Measurements from ENCODE around the gene CENPP. TPM values are rescaled to one million over a fixed set of nuclear protein-coding genes. Genes with fewer than 3 reads are reported as not detected.

CENPP gene
- total RNA-seq, 1 experiment from 2014 or later = 8.3 TPM

GRCh38 chr9:92278110-92278509 is 47.6 kb upstream of the CENPP start:
- Histone ChIP-seq H4K20me1 (ENCODE audit: low read length) (no peaks in the 10 kb centered on the region), H3K9me2 (replicated peaks; ENCODE audit: low read length) (no peaks in the 10 kb centered on the region), H3K27me3 (ENCODE audit: low read length) (no peaks in the 10 kb centered on the region), H3K4me1 (ENCODE audit: insufficient read depth, low read length) (no peaks in the 10 kb centered on the region), H3K27ac (ENCODE audit: low read length) (no peak overlapping the region), H3K79me2 (ENCODE audit: low read length) (peaks cover 3% of the 10 kb centered on the region; the same call in 1 of the 2 replicates), H3K4me2 (ENCODE audit: low read length) (no peak overlapping the region), H3K36me3 (ENCODE audit: low read depth, low read length) (peaks cover 69% of the 10 kb centered on the region), H3K4me3 (ENCODE audit: low read length) (no peak overlapping the region), H3F3A (ENCODE audit: low read length, unreplicated experiment) (no peaks in the 10 kb centered on the region), H3K9me3 (ENCODE audit: low read length) (no peaks in the 10 kb centered on the region), H2AFZ (ENCODE audit: low read length) (no peak overlapping the region), H3K9ac (ENCODE audit: low read length) (no peak overlapping the region)
- ChIA-PET POLR2A (ENCODE audit: unreplicated experiment) (interaction anchor here (0.7 kb wide), 1 partner anchor 24 kb away, joined by 3 read pairs; no protein-coding TSS in a partner anchor), CTCF (no interaction called here)
- DNase-seq (peak; percentile 10), ATAC-seq (no peak; the same call in 1 of the 2 replicates)
- TF ChIP-seq EZH2 (IDR thresholded peaks at IDR 0.05; ENCODE audit: low read length, unreplicated experiment) (no peak), EZH2phosphoT487 (IDR thresholded peaks at IDR 0.05; ENCODE audit: borderline replicate concordance, low read length) (no peak)
- TF ChIP-seq, protein P1, sequence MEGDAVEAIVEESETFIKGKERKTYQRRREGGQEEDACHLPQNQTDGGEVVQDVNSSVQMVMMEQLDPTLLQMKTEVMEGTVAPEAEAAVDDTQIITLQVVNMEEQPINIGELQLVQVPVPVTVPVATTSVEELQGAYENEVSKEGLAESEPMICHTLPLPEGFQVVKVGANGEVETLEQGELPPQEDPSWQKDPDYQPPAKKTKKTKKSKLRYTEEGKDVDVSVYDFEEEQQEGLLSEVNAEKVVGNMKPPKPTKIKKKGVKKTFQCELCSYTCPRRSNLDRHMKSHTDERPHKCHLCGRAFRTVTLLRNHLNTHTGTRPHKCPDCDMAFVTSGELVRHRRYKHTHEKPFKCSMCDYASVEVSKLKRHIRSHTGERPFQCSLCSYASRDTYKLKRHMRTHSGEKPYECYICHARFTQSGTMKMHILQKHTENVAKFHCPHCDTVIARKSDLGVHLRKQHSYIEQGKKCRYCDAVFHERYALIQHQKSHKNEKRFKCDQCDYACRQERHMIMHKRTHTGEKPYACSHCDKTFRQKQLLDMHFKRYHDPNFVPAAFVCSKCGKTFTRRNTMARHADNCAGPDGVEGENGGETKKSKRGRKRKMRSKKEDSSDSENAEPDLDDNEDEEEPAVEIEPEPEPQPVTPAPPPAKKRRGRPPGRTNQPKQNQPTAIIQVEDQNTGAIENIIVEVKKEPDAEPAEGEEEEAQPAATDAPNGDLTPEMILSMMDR (conservative IDR thresholded peaks at IDR 0.05; ENCODE audit: low read depth, low read length) = no peak
- intact Hi-C loops (cut with micrococcal nuclease) = no loop called here
- no TSS peak for BruUV-seq (replicated peaks)

DNA sequence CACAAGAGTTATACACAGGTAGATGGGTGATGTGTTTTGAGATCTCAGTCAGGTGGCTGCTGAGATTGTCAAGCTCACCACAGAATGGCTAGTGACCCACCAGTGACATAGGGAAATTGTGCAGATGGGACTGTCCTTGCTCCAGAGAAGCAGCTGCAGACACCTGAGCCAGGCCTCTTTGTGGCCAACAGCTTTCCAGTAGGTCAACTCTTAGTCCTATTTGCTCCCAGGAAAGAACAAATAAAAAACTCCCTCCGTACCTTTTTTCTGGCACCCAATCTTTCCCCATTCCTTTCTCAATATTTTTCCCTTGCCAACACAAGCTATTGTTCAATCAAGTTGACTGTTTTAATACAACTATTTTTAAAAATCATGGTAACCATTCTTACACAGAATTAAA is 46.5 kb upstream of the CENPP start:
- H3K27ac ChIP-seq (ENCODE audit: low read length) = no peak overlapping the region
- H2AFZ ChIP-seq (ENCODE audit: low read length) = no peak overlapping the region
- DNase-seq (no peak), ATAC-seq (no peak)
- H3K9me3 ChIP-seq (ENCODE audit: low read length) = no peaks in the 10 kb centered on the region
- no peaks in the 10 kb centered on the region for H3K27me3 ChIP-seq (ENCODE audit: low read length)
- no peaks in the 10 kb centered on the region for H4K20me1 ChIP-seq (ENCODE audit: low read length)
- H3K4me3 ChIP-seq (ENCODE audit: low read length) = no peak overlapping the region
- H3K79me2 ChIP-seq (ENCODE audit: low read length) = peaks cover 9% of the 10 kb centered on the region
- H3K36me3 ChIP-seq (ENCODE audit: low read depth, low read length) = peaks cover 70% of the 10 kb centered on the region
- CTCF ChIA-PET = no interaction called here
- TF ChIP-seq, protein P1 (conservative IDR thresholded peaks at IDR 0.05; ENCODE audit: low read depth, low read length) = no peak
- BruUV-seq (replicated peaks) = no TSS peak
- no peaks in the 10 kb centered on the region for H3K9me2 ChIP-seq (replicated peaks; ENCODE audit: low read length)
- H3F3A ChIP-seq (ENCODE audit: low read length, unreplicated experiment) = no peaks in the 10 kb centered on the region
- POLR2A ChIA-PET (ENCODE audit: unreplicated experiment) = no interaction called here
- intact Hi-C loops (cut with micrococcal nuclease) = no loop called here
- H3K4me1 ChIP-seq (ENCODE audit: insufficient read depth, low read length) = no peaks in the 10 kb centered on the region
- H3K9ac ChIP-seq (ENCODE audit: low read length) = no peak overlapping the region
- H3K4me2 ChIP-seq (ENCODE audit: low read length) = no peak overlapping the region

DNA sequence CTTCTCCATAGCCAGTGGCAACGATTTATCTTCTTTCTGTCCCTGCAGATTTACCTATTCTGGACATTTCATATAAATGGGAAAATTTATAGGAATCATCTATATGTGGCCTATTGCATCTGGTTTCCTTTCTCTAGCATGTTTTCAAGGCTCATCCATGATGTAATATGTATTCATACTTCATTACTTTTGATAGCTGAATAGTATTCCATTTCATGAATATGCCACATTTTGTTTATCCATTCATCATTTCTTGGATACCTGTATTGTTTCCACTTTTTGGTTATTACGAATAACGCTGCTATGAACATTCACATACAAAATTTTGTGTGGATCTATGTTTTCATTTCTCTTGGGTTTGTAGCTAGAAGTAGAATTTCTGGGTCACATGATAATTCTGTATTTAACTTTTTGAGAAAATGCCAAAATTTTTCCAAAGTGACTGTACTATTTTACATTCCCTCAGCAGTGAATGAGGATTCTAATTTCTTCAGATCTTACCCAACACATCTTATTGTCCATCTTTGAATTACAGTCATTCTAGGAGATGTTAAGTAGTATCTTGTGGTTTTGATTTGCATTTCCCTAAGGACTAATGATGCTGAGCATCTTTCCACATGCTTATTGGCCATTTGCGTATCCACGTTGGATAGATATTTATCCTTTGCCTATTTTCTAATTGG is 35.9 kb upstream of the CENPP start:
- BruUV-seq (replicated peaks) = no TSS peak
- POLR2A ChIA-PET (ENCODE audit: unreplicated experiment) = no interaction called here

More for the DNA sequence above, 35.9 kb upstream of the CENPP start:
- H3F3A ChIP-seq (ENCODE audit: low read length, unreplicated experiment) = no peaks in the 10 kb centered on the region
- H3K9me2 ChIP-seq (replicated peaks; ENCODE audit: low read length) = no peaks in the 10 kb centered on the region
- CTCF ChIA-PET = no interaction called here
- no peak overlapping the region for H3K4me2 ChIP-seq (ENCODE audit: low read length)
- no peak overlapping the region for H3K4me3 ChIP-seq (ENCODE audit: low read length)
- no peak overlapping the region for H3K27ac ChIP-seq (ENCODE audit: low read length)
- intact Hi-C loops (cut with micrococcal nuclease) = no loop called here
- peaks cover 93% of the 10 kb centered on the region for H3K79me2 ChIP-seq (ENCODE audit: low read length)
- H3K9me3 ChIP-seq (ENCODE audit: low read length) = no peaks in the 10 kb centered on the region
- H3K36me3 ChIP-seq (ENCODE audit: low read depth, low read length) = peaks cover 41% of the 10 kb centered on the region
- no peak overlapping the region for H2AFZ ChIP-seq (ENCODE audit: low read length)
- no peak overlapping the region for H3K9ac ChIP-seq (ENCODE audit: low read length)
- H3K27me3 ChIP-seq (ENCODE audit: low read length) = no peaks in the 10 kb centered on the region
- peaks cover 21% of the 10 kb centered on the region for H3K4me1 ChIP-seq (ENCODE audit: insufficient read depth, low read length)
- no peak for ATAC-seq
- H4K20me1 ChIP-seq (ENCODE audit: low read length) = peaks cover 33% of the 10 kb centered on the region
- TF ChIP-seq, protein P1 (conservative IDR thresholded peaks at IDR 0.05; ENCODE audit: low read depth, low read length) = no peak
- TF ChIP-seq EZH2 (IDR thresholded peaks at IDR 0.05; ENCODE audit: low read length, unreplicated experiment) (no peak), EZH2phosphoT487 (IDR thresholded peaks at IDR 0.05; ENCODE audit: borderline replicate concordance, low read length) (no peak)
- no peak for DNase-seq

Data from PC-3 (cell line).